GM18870 (cell line): Measurements from ENCODE around the gene ADORA1.

Experiments used
- ATAC-seq: cut with Tn5 transposase; IDR thresholded peaks from one replicate; pipeline ENCODE4 v1.9.1; 2021; ENCODE audit warnings: moderate library complexity; ENCODE audit not compliant: unreplicated experiment

ADORA1 gene

GRCh38 chr1:203156280-203156679 lies 28.8 kb downstream of the ADORA1 start:
- ATAC-seq, result no peak

GRCh38 chr1:203158423-203158822 lies 30.9 kb downstream of the ADORA1 start:
- ATAC-seq, result no peak

- no peak for ATAC-seq
Measured at GRCh38 chr1:203158960-203159665, 31.6 kb downstream of the ADORA1 start.

GRCh38 chr1:203159844-203160243 lies 32.3 kb downstream of the ADORA1 start:
- no peak for ATAC-seq

- no peak for ATAC-seq
Measured at GRCh38 chr1:203161175-203161574, 33.6 kb downstream of the ADORA1 start.

GRCh38 chr1:203161703-203162102 lies 34.2 kb downstream of the ADORA1 start:
- no peak for ATAC-seq

GRCh38 chr1:203162403-203162802 lies 34.9 kb downstream of the ADORA1 start:
- ATAC-seq, result no peak

GRCh38 chr1:203163891-203164635 lies 36.5 kb downstream of the ADORA1 start:
- no peak for ATAC-seq

GRCh38 chr1:203165101-203165799 lies 37.7 kb downstream of the ADORA1 start:
- ATAC-seq, result no peak

GRCh38 chr1:203165800-203166161 lies 38.3 kb downstream of the ADORA1 start:
- no peak for ATAC-seq

GRCh38 chr1:203166192-203166940 lies 38.8 kb downstream of the ADORA1 start:
- no peak for ATAC-seq

GRCh38 chr1:203167026-203167912 lies 39.7 kb downstream of the ADORA1 start:
- ATAC-seq, result no peak

GRCh38 chr1:203167913-203168200 lies 40.3 kb downstream of the ADORA1 start:
- no peak for ATAC-seq

- no peak for ATAC-seq
Measured at GRCh38 chr1:203168256-203168786, 40.8 kb downstream of the ADORA1 start.

- ATAC-seq, result no peak
Measured at GRCh38 chr1:203168991-203169390, 41.5 kb downstream of the ADORA1 start.

- no peak for ATAC-seq
Measured at GRCh38 chr1:203169770-203170520, 42.4 kb downstream of the ADORA1 start.

GRCh38 chr1:203170625-203171330 lies 43.3 kb downstream of the ADORA1 start:
- ATAC-seq, result no peak

GRCh38 chr1:203171341-203172183 lies 44.0 kb downstream of the ADORA1 start:
- no peak for ATAC-seq
